Stimulated activated CD4-positive, alpha-beta T cell treated with anti-CD3 and anti-CD28 coated beads, TNF-alpha, amount 100 ng/mL, for 1 hour (primary cell): ENCODE measurements around the gene NOL4L.

Experiments used
- DNase-seq, 3 donors: peaks; one replicate each; pipeline ENCODE4 v3.0.0-alpha.2; 2020; ENCODE audit warnings: low read depth in 3 of 3, low spot score in 1 of 3

NOL4L gene

DNA sequence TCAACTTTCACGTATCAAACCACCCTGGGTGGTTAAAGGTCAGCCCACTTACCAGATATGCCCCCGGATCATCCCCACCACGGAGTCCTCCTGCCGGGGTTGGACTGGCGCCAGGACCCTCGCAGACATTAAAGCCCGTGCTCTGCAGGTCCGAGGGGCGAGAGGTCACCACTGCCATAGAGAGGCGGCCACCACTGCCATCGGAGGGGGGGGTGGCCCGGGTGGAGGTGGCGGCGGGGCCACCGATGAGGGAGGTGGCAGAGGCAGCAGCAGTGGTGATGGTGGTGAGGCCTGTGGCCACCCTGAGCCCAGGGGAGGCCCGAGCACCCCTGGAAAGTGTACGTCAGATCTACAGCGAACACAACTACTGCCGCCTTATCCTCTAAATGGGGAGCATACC, 150.7 kb downstream of the NOL4L start:
- DNase-seq = no peak

DNA sequence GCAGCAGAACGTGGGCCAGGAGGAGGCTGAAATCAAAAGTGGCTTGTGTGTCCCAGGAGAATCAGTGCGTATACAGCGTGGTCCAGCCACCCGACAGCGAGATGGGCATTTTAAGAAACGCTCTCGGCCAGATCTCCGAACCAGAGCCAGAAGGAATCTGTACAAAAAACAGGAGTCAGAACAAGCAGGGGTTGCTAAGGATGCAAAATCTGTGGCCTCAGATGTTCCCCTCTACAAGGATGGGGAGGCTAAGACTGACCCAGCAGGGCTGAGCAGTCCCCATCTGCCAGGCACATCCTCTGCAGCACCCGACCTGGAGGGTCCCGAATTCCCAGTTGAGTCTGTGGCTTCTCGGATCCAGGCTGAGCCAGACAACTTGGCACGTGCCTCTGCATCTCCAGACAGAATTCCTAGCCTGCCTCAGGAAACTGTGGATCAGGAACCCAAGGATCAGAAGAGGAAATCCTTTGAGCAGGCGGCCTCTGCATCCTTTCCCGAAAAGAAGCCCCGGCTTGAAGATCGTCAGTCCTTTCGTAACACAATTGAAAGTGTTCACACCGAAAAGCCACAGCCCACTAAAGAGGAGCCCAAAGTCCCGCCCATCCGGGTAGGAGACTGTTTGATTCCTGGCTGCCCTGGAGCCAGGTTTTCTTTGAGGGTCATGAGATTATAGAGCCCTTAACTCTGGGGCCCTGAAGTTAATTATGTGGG, 151.7 kb downstream of the NOL4L start:
- DNase-seq = no peak

DNA sequence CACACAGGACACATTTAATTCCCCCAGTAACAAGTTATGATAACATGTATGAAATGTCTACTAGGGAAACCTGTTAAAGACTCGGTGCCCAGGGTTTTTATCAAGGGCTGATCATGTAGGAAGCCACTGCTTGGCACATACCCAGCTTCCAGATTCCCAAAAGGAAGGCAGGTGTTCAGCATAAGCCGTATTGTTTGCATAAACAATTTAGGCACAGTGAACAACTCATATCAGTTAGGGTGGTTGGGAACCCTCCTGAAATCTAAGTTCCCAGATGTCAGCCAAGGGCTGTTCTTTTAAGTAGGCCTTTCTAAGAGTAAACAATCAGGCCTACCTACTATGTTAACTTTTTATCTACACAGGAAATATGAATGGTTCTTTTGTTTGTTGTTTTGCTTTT, 152.9 kb downstream of the NOL4L start:
- no peak for DNase-seq

- no peak for DNase-seq
Measured at GRCh38 chr20:32431457-32431856, 153.7 kb downstream of the NOL4L start.

GRCh38 chr20:32429745-32430360, 155.3 kb downstream of the NOL4L start:
- DNase-seq = no peak

GRCh38 chr20:32429343-32429742, 155.8 kb downstream of the NOL4L start:
- DNase-seq = no peak

- DNase-seq = no peak
Measured at GRCh38 chr20:32427996-32428395, 157.1 kb downstream of the NOL4L start.

- DNase-seq = no peak
Measured at GRCh38 chr20:32421290-32421689, 163.8 kb downstream of the NOL4L start.

DNA sequence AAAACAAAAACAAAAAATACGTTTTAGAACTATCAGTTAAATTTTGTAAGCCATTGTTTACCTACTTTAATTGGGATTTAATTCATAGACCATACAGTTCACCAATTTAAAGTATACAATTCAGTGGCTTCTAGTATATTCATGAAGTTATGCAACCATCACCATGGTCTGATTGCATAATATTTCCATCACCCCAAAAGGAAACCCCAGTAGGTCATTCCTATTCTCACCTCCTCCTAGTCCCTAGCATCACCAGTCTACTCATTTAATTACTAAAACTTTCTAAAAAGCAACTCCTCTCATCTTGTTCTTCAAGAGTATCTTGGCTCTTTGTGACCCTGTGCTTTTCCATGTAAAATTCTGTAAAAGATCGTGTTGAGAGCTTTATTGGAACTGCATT, 166.8 kb downstream of the NOL4L start:
- DNase-seq = no peak

DNA sequence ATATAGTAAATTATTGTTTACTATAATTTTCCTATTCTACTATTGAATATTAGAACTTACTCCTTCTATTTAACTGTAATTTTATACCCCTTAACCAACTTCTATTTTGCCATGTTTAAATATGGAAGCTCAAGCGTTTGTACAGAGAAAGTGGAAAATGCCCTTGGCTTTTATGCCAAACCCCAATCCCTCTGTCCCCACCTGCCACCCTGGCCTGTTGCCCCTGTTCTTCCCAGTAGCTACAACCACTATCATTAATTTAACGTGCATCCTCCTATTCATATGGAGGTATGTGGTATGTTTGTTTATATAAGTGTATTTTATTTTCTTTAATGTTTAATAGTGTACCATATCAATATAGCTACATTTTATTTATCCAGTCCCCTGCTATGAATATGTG, 168.9 kb downstream of the NOL4L start:
- DNase-seq = no peak

GRCh38 chr20:32415494-32415893, 169.6 kb downstream of the NOL4L start:
- DNase-seq = no peak

- DNase-seq = no peak
Measured at GRCh38 chr20:32411955-32412706, 173.0 kb downstream of the NOL4L start.

DNA sequence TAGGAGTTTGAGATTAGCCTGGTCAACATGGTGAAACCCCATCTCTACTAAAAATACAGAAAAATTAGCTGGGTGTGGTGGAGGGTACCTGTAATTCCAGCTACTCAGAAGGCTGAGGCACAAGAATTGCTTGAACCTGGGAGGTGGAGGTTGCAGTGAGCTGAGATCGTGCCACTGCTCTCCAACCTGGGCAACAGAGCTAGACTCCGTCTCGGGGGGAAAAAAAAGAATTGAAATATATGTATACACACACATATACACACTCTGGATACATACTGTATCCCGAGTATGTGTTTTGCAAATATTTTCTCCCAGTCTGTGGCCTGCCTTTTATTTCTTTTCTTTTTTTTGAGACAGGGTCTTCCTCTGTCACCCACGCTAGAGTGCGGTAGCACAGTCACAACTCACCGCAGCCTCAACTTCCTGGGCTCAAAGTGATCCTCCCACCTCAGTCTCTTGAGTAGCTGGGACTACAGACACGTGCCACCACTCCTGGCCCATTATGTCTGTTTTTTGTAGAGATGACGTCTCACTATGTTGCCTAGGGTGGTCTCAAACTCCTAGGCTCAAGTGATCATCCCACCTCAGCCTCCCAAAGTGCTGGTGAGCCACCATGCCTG, 177.9 kb downstream of the NOL4L start:
- peak; percentile 10 to 32 (median 19) for DNase-seq

DNA sequence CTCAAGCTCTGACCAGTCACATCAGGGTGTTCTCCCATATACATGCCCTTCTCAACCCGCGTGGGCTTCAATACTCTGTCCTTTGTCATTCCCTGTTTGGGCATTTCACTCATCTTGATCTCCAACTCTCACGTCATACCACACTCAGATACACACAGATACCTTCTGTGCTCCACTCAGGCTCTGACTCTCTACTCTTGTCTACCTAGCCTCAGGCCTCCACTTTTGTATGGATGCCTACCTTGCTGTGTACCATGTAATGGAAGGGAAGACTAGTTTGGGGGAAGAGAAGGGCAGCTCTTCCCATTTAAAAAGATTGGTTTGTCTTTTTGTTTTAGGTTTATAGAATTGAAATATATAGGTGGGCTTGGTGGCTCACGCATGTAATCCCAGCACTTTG, 178.4 kb downstream of the NOL4L start:
- DNase-seq = no peak

GRCh38 chr20:32404017-32404416, 181.1 kb downstream of the NOL4L start:
- no peak for DNase-seq

DNA sequence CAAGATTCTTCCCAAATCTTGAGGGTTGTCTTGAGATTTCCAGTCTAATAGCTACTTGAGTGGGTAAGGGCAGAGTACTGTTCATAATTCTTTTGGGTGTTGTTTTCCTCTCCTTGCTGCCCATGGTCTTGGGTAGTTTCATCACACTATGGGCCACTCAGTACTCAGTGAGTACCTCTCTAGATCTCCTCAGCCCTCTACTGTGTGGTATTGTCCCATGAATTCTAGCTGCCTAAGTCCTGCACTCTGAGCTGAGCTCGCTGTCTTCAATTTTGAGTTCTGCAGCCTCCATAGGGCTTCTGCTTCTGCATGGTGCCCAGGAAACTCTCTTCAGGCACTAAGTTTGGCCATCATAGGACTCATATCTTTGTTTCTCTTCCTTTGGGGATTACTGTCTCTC, 184.7 kb downstream of the NOL4L start:
- no peak for DNase-seq

DNA sequence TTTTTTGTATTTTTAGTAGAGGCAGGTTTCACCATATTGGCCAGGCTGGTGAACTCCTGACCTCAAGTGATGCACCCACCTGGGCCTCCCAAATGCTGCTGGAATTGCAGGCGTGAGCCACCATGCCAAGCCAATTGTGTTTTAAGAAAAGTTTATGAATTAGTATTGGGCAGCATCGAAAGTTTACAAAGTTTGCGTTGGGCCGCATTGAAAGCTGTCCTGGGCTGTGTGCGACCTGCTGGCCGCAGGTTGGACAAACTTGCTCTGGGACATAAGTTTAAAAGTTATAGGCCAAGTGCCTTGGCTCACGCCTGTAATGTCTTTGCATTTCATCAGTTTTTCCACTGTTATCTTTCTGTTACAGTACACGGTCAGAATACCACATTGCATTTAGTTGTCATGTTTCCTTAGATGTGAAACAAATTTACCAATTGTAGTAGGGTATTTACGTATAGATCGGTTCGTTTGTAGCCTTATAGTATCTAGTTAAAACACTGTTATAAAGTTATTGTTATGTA, 187.5 kb downstream of the NOL4L start:
- DNase-seq = no peak

- no peak for DNase-seq
Measured at GRCh38 chr20:32396646-32397160, 188.4 kb downstream of the NOL4L start.

DNA sequence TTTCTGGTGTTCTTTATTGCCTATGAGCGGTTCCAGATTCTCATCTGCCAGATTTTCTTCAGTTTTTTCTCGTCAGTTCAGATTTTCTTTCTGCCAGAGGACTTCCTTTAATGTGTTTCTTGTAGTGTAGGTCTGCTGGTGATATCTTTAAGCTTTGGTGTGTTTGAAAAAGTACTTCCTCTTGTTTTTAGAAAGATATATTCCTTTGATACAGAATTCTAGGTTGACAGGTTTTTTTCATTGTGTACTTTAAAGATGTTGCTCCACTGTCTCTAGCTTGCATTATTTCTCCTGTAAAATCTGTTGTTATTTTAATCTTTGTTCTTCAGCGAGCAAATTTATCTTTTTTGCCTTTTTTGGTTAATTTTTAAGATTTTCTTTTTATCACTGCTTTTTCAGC, 190.1 kb downstream of the NOL4L start:
- DNase-seq = no peak
